PC-3 (cell line): ENCODE results near the gene RALB. TPM values are rescaled to one million over a fixed set of nuclear protein-coding genes. Genes with fewer than 3 reads are reported as not detected.

Experiments used
- ATAC-seq: fragments of 200-7000 bp; cut with Tn5 transposase; 2 replicates; pipeline ENCODE4 v1.9.1; 2020; ENCODE audit warnings: mild to moderate bottlenecking, moderate library complexity
- BruUV-seq: library from RNA; stranded (reverse); fragments of 400-500 nt; replicated peaks from 2 replicates; lab custom pipeline; 2021; lab: Mats Ljungman, UMichigan
- CTCF ChIA-PET: fragments of 300-600 bp; sonication (Branson Sonifier 250); formaldehyde crosslinking; loops from one replicate; lab custom pipeline; 2022; ENCODE audit warnings: antibody characterized with exemption; lab: Charles Lee
- POLR2A ChIA-PET: fragments of 300-600 bp; sonication (Branson Sonifier 250); formaldehyde crosslinking; loops from one replicate; lab custom pipeline; 2022; ENCODE audit warnings: antibody characterized with exemption; ENCODE audit not compliant: unreplicated experiment; lab: Charles Lee
- DNase-seq: peaks from one replicate; pipeline ENCODE4 v3.0.0-alpha.2; 2015
- H2AFZ ChIP-seq: fragments of 300-600 bp; sonication (generic); 2 replicates; pipeline ENCODE4 v1.6.0; 2016; ENCODE audit warnings: antibody characterized with exemption, low read length
- H3F3A ChIP-seq: fragments of 300-600 bp; sonication (generic); one replicate; pipeline ENCODE4 v1.6.0; 2017; ENCODE audit warnings: antibody characterized with exemption, low read length, control low read depth, mild to moderate bottlenecking; ENCODE audit not compliant: unreplicated experiment
- H3K27ac ChIP-seq: fragments of 300-600 bp; sonication (generic); 2 replicates; pipeline ENCODE4 v1.5.1; 2016; ENCODE audit warnings: mild to moderate bottlenecking, low read length
- H3K27me3 ChIP-seq: fragments of 300-600 bp; sonication (generic); 2 replicates; pipeline ENCODE4 v1.6.1; 2016; ENCODE audit warnings: low read length, mixed read lengths
- H3K36me3 ChIP-seq: fragments of 300-600 bp; sonication (generic); 2 replicates; pipeline ENCODE4 v1.6.1; 2016; ENCODE audit warnings: low read depth, mixed run types, low read length, mixed read lengths
- H3K4me1 ChIP-seq: fragments of 300-600 bp; sonication (generic); 2 replicates; pipeline ENCODE4 v1.5.1; 2016; ENCODE audit warnings: low read length; ENCODE audit not compliant: insufficient read depth
- H3K4me2 ChIP-seq: fragments of 300-600 bp; sonication (generic); 2 replicates; pipeline ENCODE4 v1.6.0; 2016; ENCODE audit warnings: low read length
- H3K4me3 ChIP-seq: fragments of 300-600 bp; sonication (generic); 2 replicates; pipeline ENCODE4 v1.5.1; 2016; ENCODE audit warnings: mild to moderate bottlenecking, low read length, mixed read lengths
- H3K79me2 ChIP-seq: fragments of 300-600 bp; sonication (generic); 2 replicates; pipeline ENCODE4 v1.6.1; 2017; ENCODE audit warnings: low read length, mixed read lengths
- H3K9ac ChIP-seq: fragments of 300-600 bp; sonication (generic); 2 replicates; pipeline ENCODE4 v1.6.0; 2016; ENCODE audit warnings: mild to moderate bottlenecking, low read length
- H3K9me2 ChIP-seq: fragments of 300-600 bp; sonication (generic); replicated peaks from 2 replicates; pipeline ENCODE4 v1.6.1; 2016; ENCODE audit warnings: mixed run types, low read length, mixed read lengths
- H3K9me3 ChIP-seq: fragments of 300-600 bp; sonication (generic); 2 replicates; pipeline ENCODE4 v1.6.1; 2016; ENCODE audit warnings: low read length, mixed read lengths
- H4K20me1 ChIP-seq: fragments of 300-600 bp; sonication (generic); 2 replicates; pipeline ENCODE4 v1.6.1; 2016; ENCODE audit warnings: low read length, mixed read lengths
- CTCF ChIP-seq: fragments of 300-600 bp; sonication (generic); conservative IDR thresholded peaks from 2 replicates; pipeline ENCODE4 v1.5.1; 2017; ENCODE audit warnings: antibody characterized with exemption, low read depth, mild to moderate bottlenecking, low read length
- EZH2 ChIP-seq: fragments of 300-600 bp; sonication (generic); IDR thresholded peaks from one replicate; pipeline ENCODE4 v1.6.1; 2017; ENCODE audit warnings: antibody characterized with exemption, mild to moderate bottlenecking, low read length; ENCODE audit not compliant: unreplicated experiment
- EZH2phosphoT487 ChIP-seq: fragments of 300-600 bp; sonication (generic); IDR thresholded peaks from 2 replicates; pipeline ENCODE4 v1.6.1; 2018; ENCODE audit warnings: mild to moderate bottlenecking, antibody characterized with exemption, low read length, borderline replicate concordance
- intact Hi-C: fragments of 100-400 bp; cut with micrococcal nuclease; formaldehyde crosslinking; loops from 2 replicates; pipeline ENCODE4 v1.9.0; 2023
- total RNA-seq: library from RNA; depleted of rRNA; stranded (reverse); fragments of >200 nt; gene quantifications from 2 replicates; pipeline ENCODE4 v1.2.3, GENCODE V29; 2014

Gene RALB
- total RNA-seq, 1 experiment from 2014 or later, result 57.9 TPM

DNA sequence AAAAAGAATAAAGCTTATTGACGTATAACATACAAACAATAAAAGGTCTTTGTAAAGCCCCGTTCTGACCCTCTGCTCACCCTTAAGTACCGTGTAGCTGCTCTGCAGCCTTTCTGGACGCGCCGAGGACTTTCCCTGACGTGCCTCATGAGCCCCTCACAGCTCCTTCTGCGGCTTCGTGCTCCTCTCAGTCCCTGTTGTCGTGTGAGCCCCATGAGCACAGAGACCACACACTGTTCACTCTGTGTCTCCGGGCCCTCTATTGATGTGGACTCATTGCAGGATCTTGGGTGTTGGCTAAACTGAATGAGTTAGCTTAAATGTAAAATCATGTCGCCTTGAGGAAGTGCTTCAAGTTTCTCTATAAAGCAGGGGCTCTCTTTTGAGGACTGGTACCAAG is 49.6 kb downstream of the RALB start:
- ATAC-seq (no peak), DNase-seq (no peak)
- ChIA-PET CTCF (no interaction called here), POLR2A (no interaction called here)
- intact Hi-C loops, result no loop called here
- Histone ChIP-seq H3K4me2 (no peak overlapping the region), H3K9ac (no peak overlapping the region), H3K36me3 (peaks cover 3% of the 10 kb centered on the region; the same call in 1 of the 2 replicates), H3K9me3 (no peaks in the 10 kb centered on the region), H4K20me1 (no peaks in the 10 kb centered on the region), H3K27ac (no peak overlapping the region), H3K27me3 (no peaks in the 10 kb centered on the region), H3K79me2 (no peaks in the 10 kb centered on the region), H3F3A (no peaks in the 10 kb centered on the region), H3K4me3 (no peak overlapping the region), H3K4me1 (no peaks in the 10 kb centered on the region), H2AFZ (no peak overlapping the region), H3K9me2 (no peaks in the 10 kb centered on the region)
- TF ChIP-seq EZH2 (no peak), EZH2phosphoT487 (no peak), CTCF (no peak)
- no TSS peak for BruUV-seq

- peaks cover 3% of the 10 kb centered on the region; the same call in 1 of the 2 replicates for H3K36me3 ChIP-seq
- no peak overlapping the region for H3K27ac ChIP-seq
- intact Hi-C loops, result no loop called here
- no peak for ATAC-seq
- H3K9me3 ChIP-seq, result no peaks in the 10 kb centered on the region
- no peak overlapping the region for H3K4me2 ChIP-seq
- ChIA-PET CTCF (no interaction called here), POLR2A (no interaction called here)
- no TSS peak for BruUV-seq
- TF ChIP-seq EZH2 (no peak), CTCF (no peak), EZH2phosphoT487 (no peak)
- H3K4me3 ChIP-seq, result no peak overlapping the region
- H3K9me2 ChIP-seq, result no peaks in the 10 kb centered on the region
- DNase-seq, result no peak
- no peak overlapping the region for H2AFZ ChIP-seq
- no peak overlapping the region for H3K9ac ChIP-seq
- no peaks in the 10 kb centered on the region for H3K27me3 ChIP-seq
- no peaks in the 10 kb centered on the region for H3K4me1 ChIP-seq
- H3K79me2 ChIP-seq, result no peaks in the 10 kb centered on the region
- H4K20me1 ChIP-seq, result no peaks in the 10 kb centered on the region
- no peaks in the 10 kb centered on the region for H3F3A ChIP-seq
Measured at GRCh38 chr2:120303177-120303576, 50.5 kb downstream of the RALB start.

- Histone ChIP-seq H3K27ac (no peak overlapping the region), H3K4me2 (no peak overlapping the region), H2AFZ (no peak overlapping the region), H3K4me3 (no peak overlapping the region), H4K20me1 (no peaks in the 10 kb centered on the region), H3K36me3 (no peaks in the 10 kb centered on the region; the same call in 1 of the 2 replicates), H3K9me3 (no peaks in the 10 kb centered on the region), H3K4me1 (no peaks in the 10 kb centered on the region), H3F3A (no peaks in the 10 kb centered on the region), H3K9ac (no peak overlapping the region), H3K27me3 (no peaks in the 10 kb centered on the region), H3K9me2 (no peaks in the 10 kb centered on the region), H3K79me2 (no peaks in the 10 kb centered on the region)
- ATAC-seq (peak; percentile 71), DNase-seq (peak; percentile 28)
- intact Hi-C loops, result no loop called here
- BruUV-seq, result no TSS peak
- TF ChIP-seq EZH2 (no peak), CTCF (peak; percentile 61)
- ChIA-PET CTCF (no interaction called here), POLR2A (no interaction called here)
Measured at GRCh38 chr2:120305296-120305695, 52.6 kb downstream of the RALB start.
